GM21717 (cell line): Measurements from ENCODE around the gene PTEN.

Source experiments
- ATAC-seq: cut with Tn5 transposase; IDR thresholded peaks from one replicate; pipeline ENCODE4 v1.9.1; 2021; ENCODE audit warnings: mild to moderate bottlenecking, moderate library complexity; ENCODE audit not compliant: unreplicated experiment

PTEN gene

DNA sequence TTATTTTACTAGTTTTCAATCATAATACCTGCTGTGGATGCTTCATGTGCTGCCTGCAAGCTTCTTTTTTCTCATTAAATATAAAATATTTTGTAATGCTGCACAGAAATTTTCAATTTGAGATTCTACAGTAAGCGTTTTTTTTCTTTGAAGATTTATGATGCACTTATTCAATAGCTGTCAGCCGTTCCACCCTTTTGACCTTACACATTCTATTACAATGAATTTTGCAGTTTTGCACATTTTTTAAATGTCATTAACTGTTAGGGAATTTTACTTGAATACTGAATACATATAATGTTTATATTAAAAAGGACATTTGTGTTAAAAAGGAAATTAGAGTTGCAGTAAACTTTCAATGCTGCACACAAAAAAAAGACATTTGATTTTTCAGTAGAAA is 103.0 kb downstream of the PTEN start:
- ATAC-seq: no peak

- no peak for ATAC-seq
These were observed 110.2 kb downstream of the PTEN start for GRCh38 chr10:87973635-87974034.

DNA sequence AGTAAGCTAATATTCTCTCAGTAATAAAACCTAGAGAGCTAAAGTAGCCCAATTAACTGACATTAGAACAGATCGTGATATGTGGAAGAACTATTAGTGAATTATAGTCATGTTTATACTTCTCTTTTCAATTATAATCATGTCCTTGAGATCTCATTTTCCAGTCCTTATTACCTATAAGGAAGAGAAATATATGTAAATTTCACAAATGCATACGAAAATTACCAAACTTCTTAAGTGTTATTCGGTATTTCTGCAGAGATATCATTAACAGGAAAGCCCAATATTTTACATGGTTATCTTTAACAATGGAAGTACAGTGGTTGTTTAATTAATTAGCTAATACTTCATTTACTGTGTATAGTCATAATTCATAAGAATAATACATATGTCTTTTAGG is 110.7 kb downstream of the PTEN start:
- no peak for ATAC-seq

GRCh38 chr10:87974769-87975168 is 111.3 kb downstream of the PTEN start:
- no peak for ATAC-seq

GRCh38 chr10:87976101-87976743 is 112.8 kb downstream of the PTEN start:
- ATAC-seq: no peak

DNA sequence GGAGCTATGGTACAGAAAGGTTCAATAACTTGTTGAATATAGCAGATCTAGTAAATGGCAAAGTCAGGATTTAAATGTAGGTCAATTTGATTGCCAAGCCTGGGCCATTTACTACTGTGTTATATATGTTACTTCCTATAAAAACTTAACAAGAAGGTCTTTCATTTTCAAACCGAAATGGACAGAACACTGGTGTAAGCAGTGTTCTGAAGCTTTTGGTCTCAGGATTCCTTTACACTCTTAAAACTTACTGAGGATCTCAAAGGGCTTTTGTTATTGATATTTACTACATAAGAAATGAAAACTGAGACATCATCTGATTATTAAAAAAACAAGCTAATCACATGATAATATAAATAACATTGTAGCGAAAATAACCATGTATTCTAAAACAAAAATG is 114.7 kb downstream of the PTEN start:
- no peak for ATAC-seq

- no peak for ATAC-seq
These were observed 116.4 kb downstream of the PTEN start for GRCh38 chr10:87979847-87980246.

DNA sequence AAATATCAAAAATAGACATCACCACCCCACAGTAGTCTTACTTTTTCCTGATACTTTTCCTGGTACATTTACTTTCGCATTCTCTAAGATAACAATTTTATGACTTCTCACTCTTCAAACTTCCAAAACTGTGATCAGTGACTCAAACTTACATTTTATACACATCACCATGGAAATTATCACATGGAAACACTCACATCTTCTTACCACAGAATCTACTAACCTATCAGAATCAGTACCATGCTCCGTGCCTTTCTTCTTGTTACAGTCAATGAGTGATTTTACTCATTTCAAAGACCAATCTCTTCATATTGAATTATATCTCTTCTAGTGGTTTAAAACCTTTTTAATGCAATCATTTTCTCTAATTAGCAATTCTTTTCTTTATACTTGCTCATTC is 120.3 kb downstream of the PTEN start:
- ATAC-seq: no peak

DNA sequence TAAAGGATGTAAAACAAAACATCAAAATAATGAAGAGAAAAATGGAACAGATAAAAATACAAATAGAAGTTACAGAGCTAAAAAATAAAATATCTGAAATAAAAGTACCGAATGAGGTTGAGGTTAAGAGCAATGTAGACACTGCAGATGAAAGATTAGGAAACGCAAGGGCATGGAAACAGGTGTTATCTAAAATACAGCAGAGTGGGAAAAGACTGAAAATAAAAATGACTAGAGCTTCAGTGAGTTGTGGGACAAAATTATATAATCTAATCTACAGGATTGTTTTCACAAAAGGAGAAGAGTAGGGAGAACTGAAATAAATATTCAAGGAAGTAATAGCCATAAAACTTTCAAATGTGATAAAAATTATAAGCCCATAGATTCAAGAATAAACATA is 123.8 kb downstream of the PTEN start:
- ATAC-seq: no peak

DNA sequence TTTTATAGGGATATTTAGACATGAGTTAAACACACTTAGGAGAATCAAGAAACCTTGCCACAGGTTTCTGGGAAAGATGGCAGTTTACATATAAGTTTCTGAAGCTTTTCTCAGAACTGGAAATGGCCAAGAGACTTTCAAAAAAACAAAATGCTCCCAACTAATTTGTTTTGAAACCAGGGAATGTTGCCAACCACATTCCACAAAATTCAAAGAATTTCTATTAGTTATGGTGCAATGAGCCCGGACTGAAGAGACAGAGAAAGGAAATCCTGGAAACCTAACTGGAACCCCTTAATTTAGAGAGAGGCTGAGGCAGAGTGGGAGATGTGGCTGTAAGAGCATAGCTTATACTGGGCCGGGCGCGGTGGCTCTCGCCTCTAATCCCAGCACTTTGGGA is 128.5 kb downstream of the PTEN start:
- no peak for ATAC-seq

DNA sequence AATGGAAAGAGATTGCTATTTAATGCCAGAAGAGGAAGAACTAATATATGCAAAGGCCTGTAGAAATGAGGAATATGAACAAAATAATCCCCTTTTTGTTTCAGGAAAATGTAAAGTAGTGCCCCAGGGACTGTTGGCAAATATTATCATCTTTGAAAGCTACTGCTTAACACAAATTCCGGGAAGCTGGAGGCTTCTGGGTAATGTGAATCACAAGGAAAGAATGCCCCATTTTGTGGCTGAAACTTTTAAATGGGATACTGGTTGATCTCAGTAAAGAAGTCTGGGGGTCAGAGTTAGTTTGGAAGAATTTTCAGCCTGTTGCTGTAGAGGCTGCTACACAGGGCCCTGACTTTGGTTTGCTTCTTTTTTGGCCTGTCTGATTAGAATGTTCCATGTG is 141.0 kb downstream of the PTEN start:
- ATAC-seq: no peak

DNA sequence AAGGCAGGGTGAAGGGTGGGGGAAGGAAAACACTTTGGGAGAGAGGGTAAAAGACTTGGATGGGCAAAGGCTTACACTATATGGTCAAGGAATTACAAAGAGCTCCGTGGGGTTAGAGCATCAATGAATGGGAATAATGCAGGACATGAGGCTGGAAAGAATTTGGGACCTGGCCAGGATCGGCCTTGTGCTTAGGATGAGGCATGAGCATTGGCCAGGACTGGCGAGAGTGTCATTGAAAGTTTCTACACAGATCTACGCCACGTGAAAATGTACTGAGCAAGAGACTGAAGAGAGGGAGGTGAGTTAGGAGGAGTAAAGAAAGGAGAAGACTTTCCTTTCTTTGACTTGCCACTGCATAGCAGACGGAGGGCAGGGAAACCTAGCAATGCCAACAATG is 142.8 kb downstream of the PTEN start:
- ATAC-seq: no peak

GRCh38 chr10:88008866-88009470 is 145.5 kb downstream of the PTEN start:
- ATAC-seq: no peak

DNA sequence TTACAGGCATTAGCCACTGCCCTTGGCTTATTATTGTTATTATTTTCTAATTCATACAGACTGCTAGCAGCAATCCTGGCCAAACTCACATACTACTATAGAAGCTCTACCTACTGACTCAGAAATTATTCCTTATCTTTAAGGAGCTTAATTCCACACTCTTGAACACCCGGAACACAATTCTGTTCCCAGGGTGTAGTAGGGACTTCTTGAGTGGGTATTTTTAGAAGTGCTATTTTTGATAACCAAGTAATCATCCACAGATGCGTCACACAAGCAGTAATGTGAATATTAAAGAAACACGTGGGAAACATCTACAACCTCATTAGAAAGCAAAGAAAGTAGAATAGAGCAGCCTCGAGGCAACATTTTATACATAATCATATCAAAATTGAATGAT is 149.2 kb downstream of the PTEN start:
- no peak for ATAC-seq

DNA sequence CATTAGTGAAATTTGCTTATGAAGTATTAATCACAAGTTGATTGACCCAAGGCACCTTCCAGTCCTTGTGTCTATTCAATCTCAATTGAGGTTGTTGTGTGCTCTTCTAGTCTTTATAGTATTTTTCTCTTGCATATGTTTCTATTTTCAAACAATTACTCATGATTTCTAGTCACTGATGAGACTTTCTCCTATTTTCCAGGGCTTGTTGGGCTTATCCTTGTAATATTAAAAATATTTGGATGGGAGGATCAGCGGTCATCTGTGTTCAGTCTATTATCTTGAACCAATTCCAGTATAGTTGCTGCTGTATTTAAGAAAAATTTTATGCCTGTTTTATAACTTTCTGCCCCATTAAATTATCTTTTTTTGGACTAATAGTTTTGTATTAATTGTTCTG is 154.4 kb downstream of the PTEN start:
- ATAC-seq: no peak

GRCh38 chr10:88019753-88020152 is 156.3 kb downstream of the PTEN start:
- no peak for ATAC-seq
